GM23248 (cell line): ENCODE measurements around the gene CLCN1. TPM values are rescaled to one million over a fixed set of nuclear protein-coding genes. Genes with fewer than 3 reads are reported as not detected.
A peak's percentile ranks its signal among the peaks of the same experiment; 100 is the strongest.

Experiments used
- DNase-seq: peaks from one replicate; pipeline ENCODE4 v3.0.0-alpha.2; 2015
- H2AFZ ChIP-seq: fragments of 200-600 bp; sonication (generic); 2 replicates; pipeline ENCODE4 v1.6.1; 2016; ENCODE audit warnings: antibody characterized with exemption
- H3F3A ChIP-seq: fragments of 200-600 bp; sonication (generic); 2 replicates; pipeline ENCODE4 v1.6.1; 2016; ENCODE audit warnings: mild to moderate bottlenecking, antibody characterized with exemption, mixed run types; ENCODE audit not compliant: insufficient read depth
- H3K27ac ChIP-seq: fragments of 200-600 bp; sonication (generic); 2 replicates; pipeline ENCODE4 v1.5.1; 2016; ENCODE audit warnings: mild to moderate bottlenecking
- H3K27me3 ChIP-seq: fragments of 200-600 bp; sonication (generic); replicated peaks from 2 replicates; pipeline ENCODE4 v1.6.1; 2016; ENCODE audit warnings: mild to moderate bottlenecking; ENCODE audit not compliant: insufficient read depth
- H3K36me3 ChIP-seq: fragments of 200-600 bp; sonication (generic); 2 replicates; pipeline ENCODE4 v1.6.1; 2016; ENCODE audit warnings: low read depth, mild to moderate bottlenecking
- H3K4me1 ChIP-seq: fragments of 200-600 bp; sonication (generic); 2 replicates; pipeline ENCODE4 v1.6.1; 2016; ENCODE audit warnings: mild to moderate bottlenecking; ENCODE audit not compliant: insufficient read depth
- H3K4me2 ChIP-seq: fragments of 200-600 bp; sonication (generic); one replicate; pipeline ENCODE4 v1.6.1; 2016; ENCODE audit warnings: mild to moderate bottlenecking; ENCODE audit not compliant: unreplicated experiment
- H3K4me3 ChIP-seq: fragments of 200-600 bp; sonication (generic); 2 replicates; pipeline ENCODE4 v1.5.1; 2016; ENCODE audit warnings: mild to moderate bottlenecking
- H3K79me2 ChIP-seq: fragments of 200-600 bp; sonication (generic); 2 replicates; pipeline ENCODE4 v1.6.1; 2016; ENCODE audit warnings: mild to moderate bottlenecking; ENCODE audit not compliant: insufficient read depth
- H3K9ac ChIP-seq: fragments of 200-600 bp; sonication (generic); 2 replicates; pipeline ENCODE4 v1.6.1; 2016; ENCODE audit warnings: mild to moderate bottlenecking
- H3K9me2 ChIP-seq: fragments of 200-600 bp; sonication (generic); 2 replicates; pipeline ENCODE4 v1.6.1; 2016; ENCODE audit warnings: mixed run types, mild to moderate bottlenecking, moderate library complexity; ENCODE audit not compliant: insufficient read depth
- H3K9me3 ChIP-seq: fragments of 200-600 bp; sonication (generic); one replicate; pipeline ENCODE4 v1.6.1; 2017; ENCODE audit warnings: low read depth
- H4K20me1 ChIP-seq: fragments of 200-600 bp; sonication (generic); 2 replicates; pipeline ENCODE4 v1.6.0; 2016; ENCODE audit not compliant: insufficient read depth
- EZH2 ChIP-seq: fragments of 200-600 bp; sonication (generic); IDR thresholded peaks from 2 replicates; pipeline ENCODE4 v1.6.1; 2018; ENCODE audit warnings: antibody characterized with exemption, mild to moderate bottlenecking; ENCODE audit not compliant: insufficient read depth, poor library complexity, severe bottlenecking
- EZH2phosphoT487 ChIP-seq: fragments of 200-600 bp; sonication (generic); IDR thresholded peaks from 2 replicates; pipeline ENCODE4 v1.6.1; 2018; ENCODE audit warnings: antibody characterized with exemption, moderate library complexity, mild to moderate bottlenecking, low read depth; ENCODE audit not compliant: insufficient read depth
- WGBS, 2 experiments: methylation state at CpG; one replicate each; pipeline ENCODE4 v1.1.6; 2015 to 2017; ENCODE audit warnings: low lambda C conversion rate in 2 of 2, low coverage in 1 of 2; ENCODE audit errors: missing lambda C conversion rate in 2 of 2; 5-methylcytosine and 5-hydroxymethylcytosine counted together
- in situ Hi-C: fragments of 300-500 bp; cut with MboI; formaldehyde crosslinking; loops from 2 replicates; pipeline ENCODE4 v1.15.0; 2020
- polyA plus RNA-seq: library from polyadenylated mRNA; unstranded; fragments of >200 nt; fragmentation: Nextera tagmentation; extraction: Ambion mirVana; gene quantifications from 2 replicates; pipeline ENCODE4 v1.2.1, GENCODE V29; 2016
- total RNA-seq: library from RNA; depleted of rRNA; stranded (reverse); fragments of >200 nt; shearing (Covaris generic); gene quantifications from 2 replicates; pipeline ENCODE4 v1.2.3, GENCODE V29; 2014

Gene CLCN1
- total and polyA plus RNA-seq, 2 experiments from 2014 or later: not detected

DNA sequence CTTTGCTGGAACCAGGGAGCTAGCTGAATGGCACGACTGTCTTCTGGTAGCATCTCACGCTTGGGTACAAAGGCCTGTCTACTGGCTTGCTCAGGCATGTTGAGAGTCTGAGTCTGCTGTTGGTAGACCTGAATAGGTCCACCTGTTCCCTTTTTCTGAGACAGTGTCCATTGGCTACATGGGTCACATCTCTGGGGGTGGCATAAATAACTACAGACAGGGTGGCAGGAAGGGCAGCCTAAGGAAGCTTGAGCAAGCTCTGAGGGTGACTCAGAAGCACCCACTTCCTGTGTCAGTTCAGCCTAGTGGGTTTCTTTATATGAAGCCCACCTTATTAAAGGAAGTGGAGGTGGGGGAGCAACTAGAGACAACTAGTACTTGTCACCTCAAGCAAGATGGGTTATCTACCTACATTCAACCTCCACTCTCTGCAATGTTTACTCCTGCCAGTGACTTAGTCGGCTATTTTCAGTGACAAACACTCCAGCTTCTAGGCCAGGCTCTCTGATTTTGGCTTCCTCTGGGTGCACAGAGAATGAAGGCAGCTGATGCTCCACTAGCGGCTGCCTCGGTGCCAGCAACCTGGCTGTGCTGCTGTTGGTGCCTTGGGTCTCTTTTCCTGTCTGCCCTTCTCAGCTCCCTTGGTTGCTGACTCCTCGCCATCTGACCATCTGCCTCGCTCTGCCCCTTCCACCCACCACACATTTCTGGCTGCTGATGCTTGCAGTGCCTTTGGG is 59.6 kb downstream of the CLCN1 start:
- WGBS, 2 experiments: 75 to 82% methylated on average over 7 of the region's 7 CpGs
- no peaks in the 10 kb centered on the region for H3K9me2 ChIP-seq
- no peak overlapping the region for H3K9ac ChIP-seq
- in situ Hi-C loops: no loop called here
- no peaks in the 10 kb centered on the region for H3K9me3 ChIP-seq
- no peak overlapping the region for H3K4me3 ChIP-seq
- H3K79me2 ChIP-seq: peaks cover 24% of the 10 kb centered on the region
- TF ChIP-seq EZH2phosphoT487 (no peak), EZH2 (no peak)
- no peaks in the 10 kb centered on the region for H3K36me3 ChIP-seq
- no peaks in the 10 kb centered on the region for H3K27me3 ChIP-seq
- no peak overlapping the region for H3K27ac ChIP-seq
- peaks cover 29% of the 10 kb centered on the region for H3K4me1 ChIP-seq
- no peak overlapping the region for H3K4me2 ChIP-seq
- peak; percentile 42 for DNase-seq
- no peak overlapping the region for H2AFZ ChIP-seq
- no peaks in the 10 kb centered on the region for H4K20me1 ChIP-seq
- peaks cover 21% of the 10 kb centered on the region for H3F3A ChIP-seq

DNA sequence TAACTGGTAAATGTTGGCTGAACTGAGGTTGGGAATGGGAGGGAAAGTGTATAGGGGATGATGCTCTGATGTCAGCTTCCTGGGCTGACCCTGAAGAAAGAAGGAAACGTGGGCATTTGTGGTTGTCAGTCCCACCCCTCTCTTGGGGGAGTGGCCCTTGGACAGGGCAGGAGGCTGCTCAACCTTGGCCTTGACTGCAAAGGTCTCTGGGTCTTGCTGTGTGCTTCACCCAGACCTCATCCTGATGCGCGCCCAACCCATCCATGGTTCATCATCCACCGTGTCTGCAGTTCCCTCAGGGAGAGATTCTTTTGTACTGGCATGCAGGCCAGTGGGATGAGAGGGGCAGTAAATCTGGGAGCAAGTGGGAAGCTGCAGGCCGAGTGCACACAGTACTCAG is 60.5 kb downstream of the CLCN1 start:
- Histone ChIP-seq H3K4me3 (no peak overlapping the region), H3K9me3 (no peaks in the 10 kb centered on the region), H3K9me2 (no peaks in the 10 kb centered on the region), H2AFZ (no peak overlapping the region), H3K79me2 (peaks cover 25% of the 10 kb centered on the region), H3K27me3 (no peaks in the 10 kb centered on the region), H4K20me1 (no peaks in the 10 kb centered on the region), H3K36me3 (no peaks in the 10 kb centered on the region), H3K27ac (no peak overlapping the region), H3F3A (peaks cover 21% of the 10 kb centered on the region), H3K4me2 (no peak overlapping the region), H3K4me1 (peaks cover 29% of the 10 kb centered on the region), H3K9ac (no peak overlapping the region)
- in situ Hi-C loops: no loop called here
- TF ChIP-seq EZH2phosphoT487: no peak
- 83% methylated on average over 5 of the region's 5 CpGs for WGBS, 2 experiments
- no peak for DNase-seq

DNA sequence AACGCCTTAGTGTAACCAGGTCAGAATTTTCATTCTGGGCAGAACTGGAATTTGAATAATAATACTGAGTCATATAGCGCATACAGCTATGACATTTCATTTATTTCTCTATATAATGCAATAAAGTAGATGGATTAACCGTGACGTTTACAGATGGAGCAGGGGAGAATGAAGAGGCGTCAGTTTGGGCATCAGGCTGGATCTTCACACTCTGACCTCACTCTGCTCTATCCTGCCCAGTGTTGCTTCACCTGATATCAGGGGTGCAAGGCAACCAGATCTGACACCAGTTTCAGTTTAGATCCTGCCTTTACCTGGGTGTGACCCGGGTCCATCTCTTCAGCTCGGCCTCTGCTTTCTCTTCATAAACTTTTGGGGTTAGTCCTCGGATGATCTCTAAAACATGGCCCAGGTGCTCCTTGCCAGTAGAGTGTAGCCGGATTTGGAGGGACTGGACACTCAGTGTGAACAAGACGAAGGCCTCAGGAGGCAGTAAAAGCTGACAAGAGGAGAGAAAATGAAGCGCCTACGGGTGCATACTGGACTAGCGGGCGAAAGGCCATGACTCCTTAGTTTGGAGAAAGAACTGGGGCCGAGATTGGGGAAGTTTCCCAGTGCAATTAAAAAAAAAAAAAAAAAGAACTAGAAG is 63.8 kb downstream of the CLCN1 start:
- 25 to 26% methylated on average over 14 to 15 of the region's 15 CpGs for WGBS, 2 experiments
- H3K9me2 ChIP-seq: no peaks in the 10 kb centered on the region
- H3K27me3 ChIP-seq: no peaks in the 10 kb centered on the region
- peaks cover 58% of the 10 kb centered on the region for H3K79me2 ChIP-seq
- in situ Hi-C loops: no loop called here
- peak overlapping the region; percentile 98 for H3K4me3 ChIP-seq
- H3K4me2 ChIP-seq: peak overlapping the region; percentile 97
- H3K9ac ChIP-seq: peak overlapping the region; percentile 98
- peak; percentile 33 for DNase-seq
- peaks cover 39% of the 10 kb centered on the region for H3K4me1 ChIP-seq
- TF ChIP-seq EZH2phosphoT487 (no peak), EZH2 (no peak)
- H3F3A ChIP-seq: peaks cover 34% of the 10 kb centered on the region
- H3K27ac ChIP-seq: peak overlapping the region; percentile 98
- peaks cover 5% of the 10 kb centered on the region; the same call in 1 of the 2 replicates for H3K36me3 ChIP-seq
- no peaks in the 10 kb centered on the region for H3K9me3 ChIP-seq
- peak overlapping the region; percentile 87 for H2AFZ ChIP-seq
- peaks cover 12% of the 10 kb centered on the region for H4K20me1 ChIP-seq

DNA sequence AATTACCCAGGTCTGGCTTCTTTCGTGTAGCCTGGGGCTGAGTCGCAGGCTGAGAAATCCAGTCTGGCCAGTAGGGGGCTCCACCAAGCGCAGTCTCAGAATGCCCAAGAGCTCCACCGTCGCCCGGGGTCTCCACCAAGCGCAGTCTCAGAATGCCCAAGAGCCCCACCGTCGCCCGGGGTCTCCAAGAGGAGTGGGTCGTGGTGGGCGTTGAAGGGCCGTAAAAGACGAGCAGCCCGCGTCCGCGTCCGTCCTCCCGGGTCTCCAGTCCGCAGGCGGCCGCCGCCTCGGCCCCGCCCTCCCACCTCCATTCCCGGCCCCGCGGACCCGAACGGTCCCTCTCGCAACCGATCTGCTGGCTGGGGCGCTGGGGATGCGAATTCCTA is 64.3 kb downstream of the CLCN1 start:
- Histone ChIP-seq H3K36me3 (peaks cover 5% of the 10 kb centered on the region; the same call in 1 of the 2 replicates), H3K27me3 (no peaks in the 10 kb centered on the region), H3K9me3 (no peaks in the 10 kb centered on the region), H3K79me2 (peaks cover 64% of the 10 kb centered on the region), H2AFZ (peak overlapping the region; percentile 87), H3K4me3 (peak overlapping the region; percentile 98), H3K27ac (peak overlapping the region; percentile 98), H3K9ac (peak overlapping the region; percentile 98), H3K4me2 (peak overlapping the region; percentile 97), H3K9me2 (no peaks in the 10 kb centered on the region), H3F3A (peaks cover 37% of the 10 kb centered on the region), H4K20me1 (peaks cover 17% of the 10 kb centered on the region), H3K4me1 (peaks cover 41% of the 10 kb centered on the region)
- 0 to 1% methylated on average over 24 to 33 of the region's 35 CpGs for WGBS, 2 experiments
- in situ Hi-C loops: no loop called here
- no peak for TF ChIP-seq EZH2phosphoT487
- no peak for TF ChIP-seq EZH2
- peak; percentile 90 for DNase-seq
